Spleen (tissue), 11 donors: ENCODE measurements around the gene MAPK14. TPM values are rescaled to one million over a fixed set of nuclear protein-coding genes. Genes with fewer than 3 reads are reported as not detected.

Source experiments
- DNase-seq: peaks from one replicate; pipeline ENCODE4 v3.0.0-alpha.2; 2020
- H3K27ac ChIP-seq, 8 donors: fragments of 200-600 bp; sonication (generic) in 7 of 8; 1 replicate in 4 of 8; 2 replicates in 4 of 8; pipeline versions ENCODE4 v1.5.0 to v1.8.0; 2016 to 2021; ENCODE audit warnings: inconsistent platforms in 4 of 8, mild to moderate bottlenecking in 4 of 8, moderate library complexity in 1 of 8
- H3K27me3 ChIP-seq, 7 donors: fragments of 200-600 bp; sonication (generic) in 6 of 7; replicated peaks in 1 of 7; 1 replicate in 4 of 7; 2 replicates in 3 of 7; pipeline versions ENCODE4 v1.5.0 to v1.8.0; 2016 to 2021; ENCODE audit warnings: inconsistent platforms in 3 of 7, mild to moderate bottlenecking in 1 of 7
- H3K36me3 ChIP-seq, 6 donors: fragments of 200-600 bp; sonication (generic) in 5 of 6; 1 replicate in 4 of 6; 2 replicates in 2 of 6; pipeline versions ENCODE4 v1.5.0 to v1.8.0; 2016 to 2021; ENCODE audit warnings: inconsistent platforms in 2 of 6
- H3K4me1 ChIP-seq, 6 donors: fragments of 200-600 bp; sonication (generic) in 5 of 6; 1 replicate in 3 of 6; 2 replicates in 3 of 6; pipeline versions ENCODE4 v1.5.0 to v1.8.0; 2016 to 2021; ENCODE audit warnings: inconsistent platforms in 3 of 6
- H3K4me3 ChIP-seq, 8 donors: fragments of 200-600 bp; sonication (generic) in 7 of 8; 1 replicate in 4 of 8; 2 replicates in 4 of 8; pipeline versions ENCODE4 v1.5.0 to v1.8.0; 2016 to 2021; ENCODE audit warnings: inconsistent platforms in 4 of 8, mild to moderate bottlenecking in 4 of 8, moderate library complexity in 2 of 8
- H3K9me3 ChIP-seq, 8 donors: fragments of 200-600 bp; sonication (generic) in 7 of 8; 1 replicate in 4 of 8; 2 replicates in 4 of 8; pipeline versions ENCODE4 v1.5.0 to v1.8.0; 2016 to 2021; ENCODE audit warnings: inconsistent platforms in 4 of 8
- POLR2A ChIP-seq, 3 donors: fragments of 450-650 bp; IDR thresholded peaks; one replicate each; pipeline ENCODE4 v1.5.1; 2017; ENCODE audit warnings: antibody characterized with exemption in 3 of 3, mild to moderate bottlenecking in 1 of 3
- POLR2AphosphoS5 ChIP-seq, 3 donors: sonication (generic); formaldehyde crosslinking; IDR thresholded peaks; one replicate each; pipeline ENCODE4 v1.5.1; 2017; ENCODE audit warnings: antibody characterized with exemption in 3 of 3
- WGBS, 5 donors: extraction: QIAGEN DNeasy Blood & Tissue Kit in 3 of 5; methylation state at CpG; one replicate each; pipeline versions ENCODE4 v1.1.5 to v1.1.7; 2013 to 2018; 5-methylcytosine and 5-hydroxymethylcytosine counted together
- intact Hi-C: fragments of 100-400 bp; cut with DNase I; formaldehyde crosslinking; loops from one replicate; pipeline ENCODE4 v1.15.0; 2023; ENCODE audit warnings: low total_unique reads
- polyA plus RNA-seq, 3 donors: library from polyadenylated mRNA; stranded (reverse); fragments of 200-250 nt; gene quantifications; one replicate each; pipeline ENCODE4 v1.2.1, GENCODE V29; 2013
- total RNA-seq, 7 donors: library from RNA; depleted of rRNA in 3 of 7; stranded (reverse); fragments of >200 nt in 3 of 7; fragmentation: NEBNext Ultra II Directional in 4 of 7; extraction: Animal tissue kit (Norgen Biotek cat#: 25700) in 4 of 7; gene quantifications; one replicate each; pipeline versions ENCODE4 v1.1.0 to v1.2.1, GENCODE V29; 2016 to 2021
- TF ChIP-seq, protein P1 (sequence below), 11 experiments: fragments of 200-600 bp in 7 of 11; fragments of 450-650 bp in 4 of 11; sonication (generic) in 4 of 11; IDR thresholded peaks in 8 of 11; conservative IDR thresholded peaks in 3 of 11; 1 replicate in 7 of 11; 2 replicates in 4 of 11; pipeline versions ENCODE4 v1.4.0 to v1.8.0; 2016 to 2021; ENCODE audit warnings: antibody characterized with exemption in 11 of 11, inconsistent platforms in 4 of 11, mild to moderate bottlenecking in 1 of 11
- donor health status: healthy with polysubstance abuse.
- donor health status: DM: no; HTN: no; CAD: no; lungs with moderate emphysema.
- donor health status: DM: no; HTN: no; CAD: no.
- donor health status: Bipolar disorder and iron deficiency.
- donor health status: healthy.
- donor health status: DM: no; HTN: no; CAD: no.
- donor health status: DM: yes; HTN: yes; CAD: no.

The MAPK14 gene
- total and polyA plus RNA-seq, 10 donors = 13.9 to 242 (median 94.6) TPM

GRCh38 chr6:35993150-35993549 is 34.5 kb upstream of the MAPK14 start:
- DNase-seq = no peak
- Histone ChIP-seq H3K9me3 (no peaks in the 10 kb centered on the region), H3K27me3 (no peaks in the 10 kb centered on the region), H3K4me3 (no peak overlapping the region), H3K27ac (no peak overlapping the region), H3K36me3 (peaks cover 0 to under 1% (median 0%) of the 10 kb centered on the region in 6 donors), H3K4me1 (no peaks in the 10 kb centered on the region)
- 71 to 88% (median 84%) methylated on average over 3 of the region's 3 CpGs for WGBS, 5 donors
- TF ChIP-seq POLR2A (IDR thresholded peaks at IDR 0.05) = no peak
- TF ChIP-seq POLR2AphosphoS5 (IDR thresholded peaks at IDR 0.05) = no peak
- TF ChIP-seq, protein P1, sequence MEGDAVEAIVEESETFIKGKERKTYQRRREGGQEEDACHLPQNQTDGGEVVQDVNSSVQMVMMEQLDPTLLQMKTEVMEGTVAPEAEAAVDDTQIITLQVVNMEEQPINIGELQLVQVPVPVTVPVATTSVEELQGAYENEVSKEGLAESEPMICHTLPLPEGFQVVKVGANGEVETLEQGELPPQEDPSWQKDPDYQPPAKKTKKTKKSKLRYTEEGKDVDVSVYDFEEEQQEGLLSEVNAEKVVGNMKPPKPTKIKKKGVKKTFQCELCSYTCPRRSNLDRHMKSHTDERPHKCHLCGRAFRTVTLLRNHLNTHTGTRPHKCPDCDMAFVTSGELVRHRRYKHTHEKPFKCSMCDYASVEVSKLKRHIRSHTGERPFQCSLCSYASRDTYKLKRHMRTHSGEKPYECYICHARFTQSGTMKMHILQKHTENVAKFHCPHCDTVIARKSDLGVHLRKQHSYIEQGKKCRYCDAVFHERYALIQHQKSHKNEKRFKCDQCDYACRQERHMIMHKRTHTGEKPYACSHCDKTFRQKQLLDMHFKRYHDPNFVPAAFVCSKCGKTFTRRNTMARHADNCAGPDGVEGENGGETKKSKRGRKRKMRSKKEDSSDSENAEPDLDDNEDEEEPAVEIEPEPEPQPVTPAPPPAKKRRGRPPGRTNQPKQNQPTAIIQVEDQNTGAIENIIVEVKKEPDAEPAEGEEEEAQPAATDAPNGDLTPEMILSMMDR (IDR thresholded peaks at IDR 0.05 in 8 of 11, conservative IDR thresholded peaks at IDR 0.05 in 3 of 11) = no peak
- intact Hi-C loops = no loop called here

DNA sequence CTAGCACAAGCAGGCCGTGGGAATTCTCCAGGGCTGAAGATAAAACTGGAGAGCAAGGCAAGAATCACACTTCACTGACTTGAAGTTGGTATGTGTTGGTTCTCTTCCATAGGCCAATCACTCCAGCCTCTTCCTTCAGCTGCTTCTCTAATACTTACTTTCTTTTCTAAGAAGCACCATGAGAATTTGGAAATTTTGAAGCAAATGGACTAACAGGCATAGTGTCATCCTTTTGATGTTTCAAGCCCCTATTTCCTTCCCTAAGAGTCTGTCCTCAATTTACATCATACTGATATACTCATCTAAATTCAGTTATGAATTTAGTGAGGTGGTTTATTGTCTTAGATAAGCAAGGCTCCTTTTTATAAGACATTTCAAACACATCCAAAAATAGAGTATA is 27.2 kb upstream of the MAPK14 start:
- Histone ChIP-seq H3K27ac (peak overlapping the region in 3 of 8 donors; percentile 7 to 55 (median 52)), H3K36me3 (peaks cover 0 to 4% (median 0%) of the 10 kb centered on the region in 6 donors), H3K27me3 (no peaks in the 10 kb centered on the region), H3K4me1 (no peaks in the 10 kb centered on the region), H3K9me3 (no peaks in the 10 kb centered on the region), H3K4me3 (no peak overlapping the region)
- no peak for DNase-seq
- 56 to 84% (median 71%) methylated on average over 1 of the region's 1 CpG for WGBS, 5 donors
- intact Hi-C loops = no loop called here
- TF ChIP-seq, protein P1 (IDR thresholded peaks at IDR 0.05 in 8 of 11, conservative IDR thresholded peaks at IDR 0.05 in 3 of 11) = no peak
- TF ChIP-seq POLR2A (IDR thresholded peaks at IDR 0.05) (no peak), POLR2AphosphoS5 (IDR thresholded peaks at IDR 0.05) (no peak)

- no peak for TF ChIP-seq POLR2A (IDR thresholded peaks at IDR 0.05)
- TF ChIP-seq POLR2AphosphoS5 (IDR thresholded peaks at IDR 0.05) = no peak
- TF ChIP-seq, protein P1 (IDR thresholded peaks at IDR 0.05 in 8 of 11, conservative IDR thresholded peaks at IDR 0.05 in 3 of 11) = no peak
- Histone ChIP-seq H3K4me3 (no peak overlapping the region), H3K4me1 (peaks cover 0 to 18% (median 0%) of the 10 kb centered on the region in 6 donors), H3K36me3 (no peaks in the 10 kb centered on the region), H3K27ac (peak overlapping the region in 4 of 8 donors; percentile 22 to 94 (median 80)), H3K9me3 (no peaks in the 10 kb centered on the region), H3K27me3 (no peaks in the 10 kb centered on the region)
- intact Hi-C loops = no loop called here
- WGBS, 5 donors = 76 to 92% (median 86%) methylated on average over 4 of the region's 4 CpGs
- DNase-seq = no peak
These were observed 11.9 kb upstream of the MAPK14 start for GRCh38 chr6:36015666-36016065.

DNA sequence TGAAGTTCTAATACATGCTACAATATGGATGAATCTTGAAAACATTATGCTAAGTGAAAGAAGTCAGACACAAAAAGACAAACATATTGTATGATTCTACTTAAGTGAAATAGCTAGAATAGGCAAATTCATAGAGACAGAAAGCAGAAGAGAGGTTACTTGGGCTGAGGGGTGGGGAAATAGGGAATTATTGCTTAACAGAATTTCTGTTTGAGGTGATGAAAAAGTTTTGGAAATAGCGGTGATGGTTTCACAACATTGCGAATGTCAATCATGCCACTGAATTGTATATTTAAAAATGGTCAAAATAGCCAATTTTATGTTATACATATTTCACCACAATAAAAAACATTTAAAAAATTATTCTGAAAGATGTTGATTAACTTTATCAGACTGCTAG is 9.3 kb upstream of the MAPK14 start:
- Histone ChIP-seq H3K9me3 (no peaks in the 10 kb centered on the region), H3K36me3 (no peaks in the 10 kb centered on the region), H3K27me3 (peaks cover 0 to 2% (median 0%) of the 10 kb centered on the region in 7 donors), H3K27ac (peak overlapping the region in 7 of 8 donors; percentile 62 to 94 (median 81)), H3K4me1 (peaks cover 0 to 18% (median 0%) of the 10 kb centered on the region in 6 donors), H3K4me3 (peak overlapping the region in 1 of 8 donors; percentile 39)
- no peak for TF ChIP-seq POLR2A (IDR thresholded peaks at IDR 0.05)
- TF ChIP-seq POLR2AphosphoS5 (IDR thresholded peaks at IDR 0.05) = no peak
- TF ChIP-seq, protein P1 (IDR thresholded peaks at IDR 0.05 in 8 of 11, conservative IDR thresholded peaks at IDR 0.05 in 3 of 11) = no peak
- WGBS, 5 donors = 50 to 80% (median 65%) methylated on average over 2 of the region's 2 CpGs
- intact Hi-C loops = no loop called here
- no peak for DNase-seq
